ENCODE results near the gene ZMYND11.

GRCh38 chr10:90161-90560 lies 45.1 kb upstream of the ZMYND11 start:
- TF ChIP-seq CTCF (IDR thresholded peaks at IDR 0.05), result no peak
- no peak for TF ChIP-seq POLR2AphosphoS5 (IDR thresholded peaks at IDR 0.05; ENCODE audit: low read depth, low read length)
- TF ChIP-seq TCF7L2 (IDR thresholded peaks at IDR 0.05; ENCODE audit: low read depth, low read length), result no peak

Measured in Panc1 (cell line).